Measurements from ENCODE around the gene CECR2. TPM values are rescaled to one million over a fixed set of nuclear protein-coding genes. Genes with fewer than 3 reads are reported as not detected.

Gene CECR2
- total and polyA plus RNA-seq, 2 of the 8 experiments (the other 6 are each of a cell fraction or from before 2014, with no cell fraction given): 18.3 to 123 TPM

DNA sequence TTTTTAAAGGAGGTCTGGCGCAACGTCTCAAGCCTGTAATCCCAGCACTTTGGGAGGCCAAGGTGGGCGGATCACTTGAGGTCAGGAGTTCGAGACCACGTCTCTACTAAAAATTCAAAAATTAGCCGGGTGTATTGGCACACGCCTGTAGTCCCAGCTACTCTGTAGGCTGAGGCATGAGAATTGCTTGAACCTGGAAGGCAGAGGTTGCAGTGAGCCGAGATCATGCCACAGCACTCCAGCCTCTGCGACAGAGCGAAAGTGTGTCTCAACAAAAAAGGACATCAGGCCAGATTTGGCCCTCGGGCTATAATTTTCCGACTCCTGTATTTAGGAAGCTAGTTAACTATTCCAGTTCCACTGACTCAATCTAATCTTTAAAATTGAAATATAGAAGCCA lies 115.3 kb downstream of the CECR2 start:
- H3K23me2 ChIP-seq (ENCODE audit: low read depth, low read length): no peaks in the 10 kb centered on the region
- POLR2A ChIA-PET (ENCODE audit: partially characterized antibody): interaction anchor here (1.6 kb wide), 1 partner anchor 12 kb away, joined by 3 read pairs; no protein-coding TSS in a partner anchor
- H3K9ac ChIP-seq (replicated peaks in 1 of 4; ENCODE audit: extremely low read depth in 1 of 4, low read depth in 3 of 4, low read length in 3 of 4): no peak overlapping the region
- H3K4me2 ChIP-seq (ENCODE audit: insufficient read depth in 1 of 2, low read depth in 2 of 2, low read length in 2 of 2): no peak overlapping the region
- no peaks in the 10 kb centered on the region for H3K4me1 ChIP-seq (replicated peaks in 1 of 4; ENCODE audit: control insufficient read depth in 3 of 4, insufficient read depth in 4 of 4, low read length in 3 of 4)
- no peak overlapping the region for H4K8ac ChIP-seq (ENCODE audit: extremely low read depth, insufficient read depth, low read length)
- H3K4ac ChIP-seq (replicated peaks; ENCODE audit: insufficient read length, low read depth, low read length): no peak overlapping the region
- H2AFZ ChIP-seq (ENCODE audit: low read length): no peak overlapping the region
- CTCF ChIA-PET (ENCODE audit: partially characterized antibody): interaction anchor here (0.7 kb wide), 1 partner anchor 26 kb away, joined by 3 read pairs; no protein-coding TSS in a partner anchor
- H4K91ac ChIP-seq (replicated peaks; ENCODE audit: insufficient read length, low read length): no peak overlapping the region
- peaks cover 8 to 13% of the 10 kb centered on the region in 2 experiments for H4K20me1 ChIP-seq (replicated peaks in 1 of 2; ENCODE audit: control insufficient read depth in 1 of 2, insufficient read depth in 2 of 2, low read length in 2 of 2)
- no peak overlapping the region for H3K4me3 ChIP-seq (ENCODE audit: extremely low read depth in 1 of 4, insufficient read depth in 2 of 4, low read depth in 3 of 4, low read length in 4 of 4)
- H3K9me3 ChIP-seq (ENCODE audit: insufficient read depth in 2 of 2, low read depth in 1 of 2, low read length in 1 of 2): no peaks in the 10 kb centered on the region
- no peak overlapping the region for H3K18ac ChIP-seq (ENCODE audit: extremely low read depth, low read length)
- no peak overlapping the region for H3K56ac ChIP-seq (replicated peaks; ENCODE audit: insufficient read length, low read depth, low read length)
- no peak overlapping the region for H4K5ac ChIP-seq (ENCODE audit: insufficient read length, low read depth, low read length)
- no peak overlapping the region for H3K23ac ChIP-seq (ENCODE audit: insufficient read length)
- no peak overlapping the region for H3K14ac ChIP-seq (ENCODE audit: insufficient read length)
- no peak overlapping the region for H2AK5ac ChIP-seq (ENCODE audit: low read depth, low read length)
- FAIRE-seq (no peak), DNase-seq (ENCODE audit: low read depth in 1 of 2, low spot score in 2 of 2) (no peak)
- no peak overlapping the region for H2BK15ac ChIP-seq (ENCODE audit: low read length)
- H3K27ac ChIP-seq (ENCODE audit: low read depth, low read length): no peak overlapping the region
- no peak overlapping the region for H2BK20ac ChIP-seq (ENCODE audit: low read length)
- peaks cover 9% of the 10 kb centered on the region; the same call in 1 of the 2 replicates for H3K79me1 ChIP-seq (ENCODE audit: low read depth, low read length)
- H2BK12ac ChIP-seq (ENCODE audit: low read depth, low read length): no peak overlapping the region
- H3K36me3 ChIP-seq (ENCODE audit: control insufficient read depth in 2 of 4, insufficient read depth in 4 of 4, low read length in 3 of 4): peaks cover 2 to 22% (median 6%) of the 10 kb centered on the region in 4 experiments; a peak in 5 of 8 replicates
- no peak overlapping the region for H2BK5ac ChIP-seq (ENCODE audit: low read depth, low read length)
- H2BK120ac ChIP-seq (replicated peaks; ENCODE audit: low read depth, low read length): no peak overlapping the region
- 91% methylated on average over 12 of the region's 12 CpGs; no CpG with 5 or more reads in 1 of the 2 experiments for WGBS, 2 experiments (ENCODE audit: extremely low coverage in 1 of 2, insufficient coverage in 1 of 2, insufficient read length in 1 of 2, insufficient replicate concordance in 2 of 2, low coverage in 1 of 2, low lambda C conversion rate in 2 of 2, missing lambda C conversion rate in 1 of 2)
- no peaks in the 10 kb centered on the region for H3K27me3 ChIP-seq (replicated peaks in 1 of 4; ENCODE audit: control insufficient read depth in 3 of 4, extremely low read depth in 1 of 4, insufficient read depth in 3 of 4, low read length in 3 of 4)
- H3K79me2 ChIP-seq (ENCODE audit: control insufficient read depth in 1 of 2, insufficient read depth in 2 of 2, low read length in 2 of 2): peaks cover 0 to 85% of the 10 kb centered on the region in 2 experiments; a peak in 3 of 4 replicates
- TF ChIP-seq E2F6 (IDR thresholded peaks at IDR 0.05): no peak
- no peak for TF ChIP-seq PHF8 (conservative IDR thresholded peaks at IDR 0.05; ENCODE audit: low read depth, low read length)
- no peak for TF ChIP-seq FOSL1 (IDR thresholded peaks at IDR 0.05; ENCODE audit: insufficient read depth, low read depth, low read length)
- TF ChIP-seq USF2 (IDR thresholded peaks at IDR 0.05; ENCODE audit: low read length): no peak
- no peak for TF ChIP-seq POU5F1 (IDR thresholded peaks at IDR 0.05; ENCODE audit: low read depth, low read length)
- TF ChIP-seq BCL11A (IDR thresholded peaks at IDR 0.05; ENCODE audit: low read depth in 2 of 2, low read length in 2 of 2): no peak
- no peak for TF ChIP-seq TBP (IDR thresholded peaks at IDR 0.05; ENCODE audit: low read depth, low read length)
- TF ChIP-seq RFX5 (IDR thresholded peaks at IDR 0.05; ENCODE audit: borderline replicate concordance, low read depth, low read length): no peak
- TF ChIP-seq POLR2AphosphoS5 (IDR thresholded peaks at IDR 0.05; ENCODE audit: low read depth, low read length): no peak
- no peak for TF ChIP-seq CHD1 (IDR thresholded peaks at IDR 0.05; ENCODE audit: low read depth, low read length)
- TF ChIP-seq GTF2F1 (IDR thresholded peaks at IDR 0.05; ENCODE audit: borderline replicate concordance, low read depth, low read length): no peak
- TF ChIP-seq SIN3A (conservative IDR thresholded peaks at IDR 0.05 in 1 of 2, IDR thresholded peaks at IDR 0.05 in 1 of 2; ENCODE audit: low read depth in 1 of 2, low read length in 2 of 2): no peak
